ENCODE measurements around the gene FBXO42.

Gene FBXO42

GRCh38 chr1:16206547-16207317, 145.5 kb downstream of the FBXO42 start:
- peak; percentile 5; the same call in 1 of the 2 replicates for TF ChIP-seq RAD21 (IDR thresholded peaks at IDR 0.05; ENCODE audit: low read depth)
- no peak for TF ChIP-seq CEBPB (IDR thresholded peaks at IDR 0.05)
- TF ChIP-seq EGR1 (IDR thresholded peaks at IDR 0.05): no peak
- TF ChIP-seq TAF1 (IDR thresholded peaks at IDR 0.05; ENCODE audit: low read depth): no peak; the same call in none of the 2 replicates
- TF ChIP-seq, protein P1, sequence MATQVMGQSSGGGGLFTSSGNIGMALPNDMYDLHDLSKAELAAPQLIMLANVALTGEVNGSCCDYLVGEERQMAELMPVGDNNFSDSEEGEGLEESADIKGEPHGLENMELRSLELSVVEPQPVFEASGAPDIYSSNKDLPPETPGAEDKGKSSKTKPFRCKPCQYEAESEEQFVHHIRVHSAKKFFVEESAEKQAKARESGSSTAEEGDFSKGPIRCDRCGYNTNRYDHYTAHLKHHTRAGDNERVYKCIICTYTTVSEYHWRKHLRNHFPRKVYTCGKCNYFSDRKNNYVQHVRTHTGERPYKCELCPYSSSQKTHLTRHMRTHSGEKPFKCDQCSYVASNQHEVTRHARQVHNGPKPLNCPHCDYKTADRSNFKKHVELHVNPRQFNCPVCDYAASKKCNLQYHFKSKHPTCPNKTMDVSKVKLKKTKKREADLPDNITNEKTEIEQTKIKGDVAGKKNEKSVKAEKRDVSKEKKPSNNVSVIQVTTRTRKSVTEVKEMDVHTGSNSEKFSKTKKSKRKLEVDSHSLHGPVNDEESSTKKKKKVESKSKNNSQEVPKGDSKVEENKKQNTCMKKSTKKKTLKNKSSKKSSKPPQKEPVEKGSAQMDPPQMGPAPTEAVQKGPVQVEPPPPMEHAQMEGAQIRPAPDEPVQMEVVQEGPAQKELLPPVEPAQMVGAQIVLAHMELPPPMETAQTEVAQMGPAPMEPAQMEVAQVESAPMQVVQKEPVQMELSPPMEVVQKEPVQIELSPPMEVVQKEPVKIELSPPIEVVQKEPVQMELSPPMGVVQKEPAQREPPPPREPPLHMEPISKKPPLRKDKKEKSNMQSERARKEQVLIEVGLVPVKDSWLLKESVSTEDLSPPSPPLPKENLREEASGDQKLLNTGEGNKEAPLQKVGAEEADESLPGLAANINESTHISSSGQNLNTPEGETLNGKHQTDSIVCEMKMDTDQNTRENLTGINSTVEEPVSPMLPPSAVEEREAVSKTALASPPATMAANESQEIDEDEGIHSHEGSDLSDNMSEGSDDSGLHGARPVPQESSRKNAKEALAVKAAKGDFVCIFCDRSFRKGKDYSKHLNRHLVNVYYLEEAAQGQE (IDR thresholded peaks at IDR 0.05; ENCODE audit: low read depth): no peak
- no peak for TF ChIP-seq TEAD4 (IDR thresholded peaks at IDR 0.05)
- TF ChIP-seq CREB1 (IDR thresholded peaks at IDR 0.05; ENCODE audit: low read depth): no peak
- no peak; the same call in 1 of the 2 replicates for TF ChIP-seq EP300 (IDR thresholded peaks at IDR 0.05; ENCODE audit: borderline replicate concordance)
- peak; percentile 20; the same call in 1 of the 2 replicates for TF ChIP-seq TCF12 (IDR thresholded peaks at IDR 0.05; ENCODE audit: low read depth)
- no peak for TF ChIP-seq YY1 (IDR thresholded peaks at IDR 0.05; ENCODE audit: low read depth)
- TF ChIP-seq, protein P2, sequence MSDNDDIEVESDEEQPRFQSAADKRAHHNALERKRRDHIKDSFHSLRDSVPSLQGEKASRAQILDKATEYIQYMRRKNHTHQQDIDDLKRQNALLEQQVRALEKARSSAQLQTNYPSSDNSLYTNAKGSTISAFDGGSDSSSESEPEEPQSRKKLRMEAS (IDR thresholded peaks at IDR 0.05): peak; percentile 91
- TF ChIP-seq NFIC (IDR thresholded peaks at IDR 0.05): no peak; the same call in 1 of the 2 replicates
- TF ChIP-seq, protein P3, sequence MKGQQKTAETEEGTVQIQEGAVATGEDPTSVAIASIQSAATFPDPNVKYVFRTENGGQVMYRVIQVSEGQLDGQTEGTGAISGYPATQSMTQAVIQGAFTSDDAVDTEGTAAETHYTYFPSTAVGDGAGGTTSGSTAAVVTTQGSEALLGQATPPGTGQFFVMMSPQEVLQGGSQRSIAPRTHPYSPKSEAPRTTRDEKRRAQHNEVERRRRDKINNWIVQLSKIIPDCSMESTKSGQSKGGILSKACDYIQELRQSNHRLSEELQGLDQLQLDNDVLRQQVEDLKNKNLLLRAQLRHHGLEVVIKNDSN (IDR thresholded peaks at IDR 0.05): no peak
- TF ChIP-seq FOXM1 (IDR thresholded peaks at IDR 0.05; ENCODE audit: borderline replicate concordance, low read depth): no peak

GRCh38 chr1:16205891-16206546, 146.3 kb downstream of the FBXO42 start:
- TF ChIP-seq CEBPB (IDR thresholded peaks at IDR 0.05) (peak; percentile 79), TAF1 (IDR thresholded peaks at IDR 0.05; ENCODE audit: low read depth) (peak; percentile 11; the same call in 1 of the 2 replicates), EGR1 (IDR thresholded peaks at IDR 0.05) (no peak), YY1 (IDR thresholded peaks at IDR 0.05; ENCODE audit: low read depth) (no peak), EP300 (IDR thresholded peaks at IDR 0.05; ENCODE audit: borderline replicate concordance) (no peak)
- TF ChIP-seq, protein P1 (IDR thresholded peaks at IDR 0.05; ENCODE audit: low read depth): no peak
- TF ChIP-seq, protein P3 (IDR thresholded peaks at IDR 0.05): no peak

GRCh38 chr1:16205334-16205671, 147.0 kb downstream of the FBXO42 start:
- no peak for TF ChIP-seq TEAD4 (IDR thresholded peaks at IDR 0.05)

- peak; percentile 66 for TF ChIP-seq RAD21 (IDR thresholded peaks at IDR 0.05; ENCODE audit: low read depth)
- no peak for TF ChIP-seq YY1 (IDR thresholded peaks at IDR 0.05; ENCODE audit: low read depth)
Observed at GRCh38 chr1:16204634-16205333, 147.5 kb downstream of the FBXO42 start.

DNA sequence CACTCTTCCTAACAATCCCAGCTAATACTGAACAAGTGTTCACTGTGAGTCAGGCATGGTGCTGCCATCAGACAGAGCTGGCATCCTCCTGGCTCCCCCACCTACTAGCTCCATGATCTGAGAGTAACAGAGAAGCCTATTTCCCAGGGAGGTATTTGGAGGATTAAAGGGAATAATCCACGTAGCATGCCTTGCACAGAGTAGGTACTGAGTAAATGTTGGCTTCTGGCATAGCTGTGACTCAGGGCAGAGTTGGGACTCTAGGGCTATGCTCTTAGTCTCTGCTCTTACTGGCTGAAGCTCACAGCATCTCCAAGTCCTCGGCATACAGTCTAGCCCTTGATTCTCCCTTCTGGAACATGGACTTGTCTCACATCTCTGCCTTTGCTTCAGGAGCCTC, 148.1 kb downstream of the FBXO42 start:
- no peak for TF ChIP-seq FOXM1 (IDR thresholded peaks at IDR 0.05; ENCODE audit: borderline replicate concordance, low read depth)
- TF ChIP-seq, protein P1 (IDR thresholded peaks at IDR 0.05; ENCODE audit: low read depth): no peak

All from Ishikawa (cell line).